H1 (cell line): ENCODE data around the gene FADS3. TPM values are rescaled to one million over a fixed set of nuclear protein-coding genes. Genes with fewer than 3 reads are reported as not detected.

Source experiments
- CTCF ChIA-PET: fragments of 300-600 bp; sonication (Branson Sonifier 250); formaldehyde crosslinking; loops from one replicate; lab custom pipeline; 2021; ENCODE audit not compliant: partially characterized antibody; lab: Charles Lee
- POLR2A ChIA-PET: fragments of 300-600 bp; sonication (Branson Sonifier 250); formaldehyde crosslinking; loops from one replicate; lab custom pipeline; 2021; ENCODE audit warnings: inconsistent platforms; ENCODE audit not compliant: partially characterized antibody; lab: Charles Lee
- DNase-seq, 2 experiments: peaks; one replicate each; pipeline versions ENCODE4 v3.0.0 to v3.0.0-alpha.2; 2010 to 2022; ENCODE audit warnings: low spot score in 2 of 2, low read depth in 1 of 2, mixed read lengths in 1 of 2
- FAIRE-seq: peaks from 2 replicates; lab custom pipeline; 2011; peaks lifted over from hg19 to GRCh38; lab: Jason Lieb, UNC
- H2AFZ ChIP-seq: 2 replicates; pipeline ENCODE4 v1.8.1; 2012; ENCODE audit warnings: low read length, inconsistent platforms
- H2AK5ac ChIP-seq: 2 replicates; pipeline ENCODE4 v1.6.1; 2013; ENCODE audit warnings: low read depth, low read length
- H2BK120ac ChIP-seq: replicated peaks from 2 replicates; pipeline ENCODE3; 2013; ENCODE audit warnings: low read depth, low read length, inconsistent platforms
- H2BK12ac ChIP-seq: 2 replicates; pipeline ENCODE4 v1.6.1; 2013; ENCODE audit warnings: low read depth, low read length
- H2BK15ac ChIP-seq: 2 replicates; pipeline ENCODE4 v1.6.1; 2013; ENCODE audit warnings: low read length
- H2BK20ac ChIP-seq: 2 replicates; pipeline ENCODE4 v1.6.1; 2013; ENCODE audit warnings: low read length
- H2BK5ac ChIP-seq: 2 replicates; pipeline ENCODE4 v1.6.1; 2013; ENCODE audit warnings: low read depth, low read length
- H3K14ac ChIP-seq: 2 replicates; pipeline ENCODE4 v1.6.1; 2013; ENCODE audit warnings: inconsistent platforms; ENCODE audit not compliant: insufficient read length
- H3K18ac ChIP-seq: 2 replicates; pipeline ENCODE4 v1.6.1; 2013; ENCODE audit warnings: low read length; ENCODE audit errors: extremely low read depth
- H3K23ac ChIP-seq: 2 replicates; pipeline ENCODE4 v1.6.1; 2013; ENCODE audit warnings: inconsistent platforms; ENCODE audit not compliant: insufficient read length
- H3K23me2 ChIP-seq: 2 replicates; pipeline ENCODE4 v1.6.1; 2013; ENCODE audit warnings: low read depth, low read length
- H3K27ac ChIP-seq: 2 replicates; pipeline ENCODE4 v1.6.1; 2011; ENCODE audit warnings: low read depth, low read length, inconsistent platforms
- H3K27me3 ChIP-seq, 4 experiments: replicated peaks in 1 of 4; 1 replicate in 1 of 4; 2 replicates in 3 of 4; pipeline versions ENCODE4 v1.6.1 to v1.8.1; 2011 to 2013; ENCODE audit warnings: low read length in 3 of 4, mild to moderate bottlenecking in 3 of 4, inconsistent platforms in 2 of 4, mixed read lengths in 2 of 4, moderate library complexity in 1 of 4; ENCODE audit not compliant: control insufficient read depth in 3 of 4, insufficient read depth in 3 of 4; ENCODE audit errors: extremely low read depth in 1 of 4
- H3K36me3 ChIP-seq, 4 experiments: 2 replicates each; pipeline versions ENCODE4 v1.6.1 to v1.8.1; 2011 to 2013; ENCODE audit warnings: mild to moderate bottlenecking in 4 of 4, low read length in 3 of 4, moderate library complexity in 2 of 4, control low read depth in 1 of 4, inconsistent platforms in 1 of 4; ENCODE audit not compliant: insufficient read depth in 4 of 4, control insufficient read depth in 2 of 4
- H3K4ac ChIP-seq: replicated peaks from 2 replicates; pipeline ENCODE3; 2013; ENCODE audit warnings: low read length, low read depth, mixed read lengths, inconsistent platforms; ENCODE audit not compliant: insufficient read length
- H3K4me1 ChIP-seq, 4 experiments: replicated peaks in 1 of 4; 1 replicate in 1 of 4; 2 replicates in 3 of 4; pipeline versions ENCODE4 v1.6.1 to v1.8.1; 2011 to 2013; ENCODE audit warnings: low read length in 3 of 4, inconsistent platforms in 2 of 4, mixed read lengths in 1 of 4; ENCODE audit not compliant: insufficient read depth in 4 of 4, control insufficient read depth in 3 of 4
- H3K4me2 ChIP-seq, 2 experiments: 2 replicates each; pipeline versions ENCODE4 v1.6.1 to v1.8.1; 2011 to 2013; ENCODE audit warnings: low read depth in 2 of 2, low read length in 2 of 2, control low read depth in 1 of 2, inconsistent platforms in 1 of 2, mild to moderate bottlenecking in 1 of 2; ENCODE audit not compliant: insufficient read depth in 1 of 2
- H3K4me3 ChIP-seq, 4 experiments: fragments of 200-600, 300-600 bp in 1 of 4; sonication (generic), shearing (Covaris generic), sonication (Bioruptor Twin) in 1 of 4; 2 replicates each; pipeline versions ENCODE4 v1.5.1 to v1.8.1; 2011 to 2016; ENCODE audit warnings: low read length in 4 of 4, low read depth in 3 of 4, control low read depth in 2 of 4, inconsistent platforms in 2 of 4, mild to moderate bottlenecking in 2 of 4, mixed read lengths in 1 of 4, moderate library complexity in 1 of 4; ENCODE audit not compliant: insufficient read depth in 2 of 4; ENCODE audit errors: extremely low read depth in 1 of 4
- H3K56ac ChIP-seq: replicated peaks from 2 replicates; pipeline ENCODE3; 2013; ENCODE audit warnings: low read depth, mild to moderate bottlenecking, mixed read lengths, low read length, inconsistent platforms; ENCODE audit not compliant: insufficient read length
- H3K79me1 ChIP-seq: 2 replicates; pipeline ENCODE4 v1.6.1; 2013; ENCODE audit warnings: low read depth, low read length, control low read depth
- H3K79me2 ChIP-seq, 2 experiments: 2 replicates each; pipeline versions ENCODE4 v1.6.1 to v1.8.1; 2012 to 2013; ENCODE audit warnings: low read length in 2 of 2, mild to moderate bottlenecking in 2 of 2, inconsistent platforms in 1 of 2; ENCODE audit not compliant: insufficient read depth in 2 of 2, control insufficient read depth in 1 of 2
- H3K9ac ChIP-seq, 4 experiments: replicated peaks in 1 of 4; 1 replicate in 1 of 4; 2 replicates in 3 of 4; pipeline versions ENCODE4 v1.6.1 to v1.8.1; 2011 to 2013; ENCODE audit warnings: low read depth in 3 of 4, low read length in 3 of 4, control low read depth in 2 of 4, mild to moderate bottlenecking in 2 of 4, moderate library complexity in 2 of 4, inconsistent platforms in 1 of 4; ENCODE audit errors: extremely low read depth in 1 of 4
- H3K9me3 ChIP-seq, 2 experiments: 2 replicates each; pipeline versions ENCODE4 v1.6.1 to v1.8.1; 2012 to 2013; ENCODE audit warnings: mild to moderate bottlenecking in 2 of 2, moderate library complexity in 2 of 2, control low read depth in 1 of 2, inconsistent platforms in 1 of 2, low read depth in 1 of 2, low read length in 1 of 2, mixed read lengths in 1 of 2; ENCODE audit not compliant: insufficient read depth in 2 of 2
- H4K20me1 ChIP-seq, 2 experiments: replicated peaks in 1 of 2; 2 replicates each; pipeline versions ENCODE3 to v1.8.1; 2011 to 2013; ENCODE audit warnings: inconsistent platforms in 2 of 2, low read length in 2 of 2, mild to moderate bottlenecking in 1 of 2; ENCODE audit not compliant: insufficient read depth in 2 of 2, control insufficient read depth in 1 of 2
- H4K5ac ChIP-seq: 2 replicates; pipeline ENCODE4 v1.6.1; 2013; ENCODE audit warnings: low read length, low read depth, mixed read lengths, inconsistent platforms; ENCODE audit not compliant: insufficient read length
- H4K8ac ChIP-seq: 2 replicates; pipeline ENCODE4 v1.8.0; 2013; ENCODE audit warnings: mild to moderate bottlenecking, moderate library complexity, low read length, inconsistent platforms; ENCODE audit not compliant: insufficient read depth; ENCODE audit errors: extremely low read depth
- H4K91ac ChIP-seq: replicated peaks from 2 replicates; pipeline ENCODE3; 2013; ENCODE audit warnings: low read length, mixed read lengths, inconsistent platforms; ENCODE audit not compliant: insufficient read length
- CTBP2 ChIP-seq: IDR thresholded peaks from 2 replicates; pipeline ENCODE4 v1.7.0; 2011; ENCODE audit warnings: borderline replicate concordance, mild to moderate bottlenecking, moderate library complexity, mixed read lengths, low read length; ENCODE audit not compliant: insufficient read depth, insufficient read length
- CTCF ChIP-seq, 3 experiments: IDR thresholded peaks; 1 replicate in 2 of 3; 2 replicates in 1 of 3; pipeline versions ENCODE4 v1.5.1 to v1.6.1; 2011; ENCODE audit warnings: low read length in 3 of 3, mild to moderate bottlenecking in 3 of 3, inconsistent platforms in 2 of 3, low read depth in 1 of 3, moderate library complexity in 1 of 3; ENCODE audit not compliant: insufficient read depth in 1 of 3; ENCODE audit errors: control extremely low read depth in 1 of 3
- FOSL1 ChIP-seq: IDR thresholded peaks from 2 replicates; pipeline ENCODE4 v1.6.1; 2011; ENCODE audit warnings: mild to moderate bottlenecking, low read depth, low read length, moderate library complexity; ENCODE audit not compliant: insufficient read depth
- RAD21 ChIP-seq, 2 experiments: IDR thresholded peaks in 1 of 2; conservative IDR thresholded peaks in 1 of 2; 2 replicates each; pipeline ENCODE4 v1.6.1; 2011; ENCODE audit warnings: low read depth in 2 of 2, low read length in 2 of 2, improper control_type of control experiment in 1 of 2, inconsistent platforms in 1 of 2, mild to moderate bottlenecking in 1 of 2, moderate library complexity in 1 of 2
- RNF2 ChIP-seq: fragments of 200-900, 300-1000 bp; sonication (generic); IDR thresholded peaks from 2 replicates; pipeline ENCODE4 v1.7.1; 2016; ENCODE audit warnings: borderline replicate concordance, low read depth, mild to moderate bottlenecking, antibody characterized with exemption, low read length; ENCODE audit not compliant: poor library complexity, severe bottlenecking; ENCODE audit errors: missing control alignments
- YY1 ChIP-seq: IDR thresholded peaks from 2 replicates; pipeline ENCODE4 v1.6.1; 2011; ENCODE audit warnings: low read depth, mild to moderate bottlenecking, low read length
- WGBS, 2 experiments: shearing (Covaris generic) in 1 of 2; methylation state at CpG; one replicate each; pipeline versions ENCODE4 v1.1.6 to v1.1.7; 2013 to 2015; ENCODE audit warnings: low lambda C conversion rate in 2 of 2, mixed read lengths in 2 of 2, inconsistent platforms in 1 of 2, low coverage in 1 of 2, missing lambda C conversion rate in 1 of 2; ENCODE audit not compliant: insufficient replicate concordance in 2 of 2, insufficient coverage in 1 of 2, insufficient read length in 1 of 2; ENCODE audit errors: extremely low coverage in 1 of 2, missing lambda C conversion rate in 1 of 2; 5-methylcytosine and 5-hydroxymethylcytosine counted together
- polyA plus RNA-seq, 7 experiments: library from polyadenylated mRNA; depleted of rRNA in 3 of 7; stranded (reverse) in 5 of 7; unstranded in 2 of 7; fragments of >200 nt in 5 of 7; fragments of 200-250 nt in 2 of 7; gene quantifications; 1 replicate in 5 of 7; 2 replicates in 1 of 7; 4 replicates in 1 of 7; pipeline versions ENCODE4 v1.2.1 to v1.2.3, GENCODE V29; 2011 to 2013; ENCODE audit warnings: missing spikeins in 2 of 7, mixed read lengths in 2 of 7
- total RNA-seq: library from RNA; stranded (reverse); fragmentation: NEBNext Ultra II Directional; extraction: Animal tissue kit (Norgen Biotek cat#: 25700); gene quantifications from 2 replicates; pipeline ENCODE4 v1.2.1, GENCODE V29; 2021

Gene FADS3
- total and polyA plus RNA-seq, 2 of the 8 experiments (the other 6 are each of a cell fraction or from before 2014, with no cell fraction given): 43.8 to 76.3 TPM

- no peak overlapping the region for H2AK5ac ChIP-seq
- no peaks in the 10 kb centered on the region for H3K27me3 ChIP-seq
- H3K14ac ChIP-seq: no peak overlapping the region
- CTCF ChIA-PET: interaction anchor here (0.8 to 23.2 kb wide), 14 partner anchors 9 to 230 kb away, joined by 3 to 658 read pairs (median 50); partner anchors contain the start of genes BEST1 and RAB3IL1
- no peak overlapping the region for H4K91ac ChIP-seq
- no peak overlapping the region for H2BK15ac ChIP-seq
- H3K4ac ChIP-seq: no peak overlapping the region
- no peak overlapping the region for H3K18ac ChIP-seq
- H2BK20ac ChIP-seq: no peak overlapping the region
- no peak overlapping the region for H2BK120ac ChIP-seq
- WGBS, 2 experiments: 88% methylated on average over 8 of the region's 10 CpGs; no CpG with 5 or more reads in 1 of the 2 experiments
- H3K4me1 ChIP-seq: peaks cover 0 to 29% (median 11%) of the 10 kb centered on the region in 4 experiments; a peak in 6 of 7 replicates
- DNase-seq: no peak
- no peaks in the 10 kb centered on the region for H3K79me1 ChIP-seq
- H3K23me2 ChIP-seq: no peaks in the 10 kb centered on the region
- H2AFZ ChIP-seq: no peak overlapping the region
- no peak overlapping the region for H4K8ac ChIP-seq
- H3K36me3 ChIP-seq: no peaks in the 10 kb centered on the region
- no peaks in the 10 kb centered on the region for H3K79me2 ChIP-seq
- H3K4me3 ChIP-seq: no peak overlapping the region
- H3K9me3 ChIP-seq: no peaks in the 10 kb centered on the region
- TF ChIP-seq CTBP2 (no peak), RNF2 (no peak), RAD21 (IDR thresholded peaks at IDR 0.05 in 1 of 2, conservative IDR thresholded peaks at IDR 0.05 in 1 of 2; ENCODE audit: low read depth in 2 of 2, low read length in 2 of 2) (peak; percentile 21 to 43), FOSL1 (no peak), CTCF (IDR thresholded peaks at IDR 0.05; ENCODE audit: control extremely low read depth in 1 of 3, insufficient read depth in 1 of 3, low read depth in 1 of 3, low read length in 3 of 3) (0 out of 4 replicates have a peak, but pooled peaks of 1 of the 3 experiments have one; percentile 8), YY1 (no peak)
- TF ChIP-seq, all 59 proteins: peak for 2
- FAIRE-seq: no peak
- no peak overlapping the region for H4K5ac ChIP-seq
- no peak overlapping the region for H3K9ac ChIP-seq
- H3K23ac ChIP-seq: no peak overlapping the region
- POLR2A ChIA-PET: interaction anchor here (1.0 to 15.5 kb wide), 5 partner anchors 16 to 207 kb away, joined by 3 to 137 read pairs (median 3); partner anchors contain the start of genes BEST1 and RAB3IL1
- no peak overlapping the region for H2BK5ac ChIP-seq
- no peak overlapping the region for H3K56ac ChIP-seq
- no peak overlapping the region for H3K27ac ChIP-seq
- H4K20me1 ChIP-seq: no peaks in the 10 kb centered on the region
- no peak overlapping the region for H2BK12ac ChIP-seq
- H3K4me2 ChIP-seq: no peak overlapping the region
Observed at GRCh38 chr11:61901397-61901796, 10.1 kb upstream of the FADS3 start.
